ENCODE results near the gene MBLAC1. TPM values are rescaled to one million over a fixed set of nuclear protein-coding genes. Genes with fewer than 3 reads are reported as not detected.

The MBLAC1 gene
- total RNA-seq, 1 experiment from 2014 or later = 5.2 TPM

DNA sequence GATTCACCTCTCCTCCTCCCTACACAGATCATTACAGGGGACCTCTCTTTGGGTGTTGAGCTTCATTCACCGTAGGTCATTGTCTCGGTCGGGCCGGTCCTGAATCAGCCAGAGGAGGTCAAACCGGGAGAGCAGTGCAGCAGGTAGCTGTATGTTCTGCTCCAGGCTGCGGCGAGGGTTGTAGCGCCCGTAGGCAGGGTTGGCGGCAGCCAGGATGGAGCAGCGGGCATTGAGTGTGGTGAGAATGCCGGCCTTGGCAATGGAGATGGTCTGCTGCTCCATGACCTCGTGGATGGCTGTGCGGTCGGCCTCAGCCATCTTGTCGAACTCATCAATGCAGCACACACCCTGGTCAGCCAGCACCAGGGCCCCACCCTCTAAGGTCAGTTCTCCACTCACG lies 31.1 kb upstream of the MBLAC1 start:
- Histone ChIP-seq H3K9me3 (ENCODE audit: control insufficient read depth, insufficient read depth, low read depth, low read length) (no peaks in the 10 kb centered on the region), H3K4me1 (ENCODE audit: control insufficient read depth, insufficient read depth, low read length) (peaks cover 25% of the 10 kb centered on the region), H3K27me3 (ENCODE audit: control insufficient read depth, insufficient read depth, low read length) (no peaks in the 10 kb centered on the region), H3K36me3 (ENCODE audit: control insufficient read depth, insufficient read depth, low read length) (peaks cover 53% of the 10 kb centered on the region), H3K4me3 (ENCODE audit: low read depth in 2 of 2, low read length in 2 of 2) (no peak overlapping the region), H3K27ac (ENCODE audit: low read length) (peak overlapping the region; percentile 36; the same call in 1 of the 2 replicates)
- no TSS peak for BruUV-seq (replicated peaks)
- ChIA-PET POLR2A (no interaction called here), CTCF (no interaction called here)
- intact Hi-C loops (cut with micrococcal nuclease; ENCODE audit: unreplicated experiment) (no loop called here), in situ Hi-C loops (cut with HindIII; ENCODE audit: low pct_unique_long_range_greater_than_20kb, low sequenced_read_pairs) (no loop called here)
- DNase-seq (ENCODE audit: low read depth, low spot score) (no peak), ATAC-seq (no peak)
- TF ChIP-seq, protein P1, sequence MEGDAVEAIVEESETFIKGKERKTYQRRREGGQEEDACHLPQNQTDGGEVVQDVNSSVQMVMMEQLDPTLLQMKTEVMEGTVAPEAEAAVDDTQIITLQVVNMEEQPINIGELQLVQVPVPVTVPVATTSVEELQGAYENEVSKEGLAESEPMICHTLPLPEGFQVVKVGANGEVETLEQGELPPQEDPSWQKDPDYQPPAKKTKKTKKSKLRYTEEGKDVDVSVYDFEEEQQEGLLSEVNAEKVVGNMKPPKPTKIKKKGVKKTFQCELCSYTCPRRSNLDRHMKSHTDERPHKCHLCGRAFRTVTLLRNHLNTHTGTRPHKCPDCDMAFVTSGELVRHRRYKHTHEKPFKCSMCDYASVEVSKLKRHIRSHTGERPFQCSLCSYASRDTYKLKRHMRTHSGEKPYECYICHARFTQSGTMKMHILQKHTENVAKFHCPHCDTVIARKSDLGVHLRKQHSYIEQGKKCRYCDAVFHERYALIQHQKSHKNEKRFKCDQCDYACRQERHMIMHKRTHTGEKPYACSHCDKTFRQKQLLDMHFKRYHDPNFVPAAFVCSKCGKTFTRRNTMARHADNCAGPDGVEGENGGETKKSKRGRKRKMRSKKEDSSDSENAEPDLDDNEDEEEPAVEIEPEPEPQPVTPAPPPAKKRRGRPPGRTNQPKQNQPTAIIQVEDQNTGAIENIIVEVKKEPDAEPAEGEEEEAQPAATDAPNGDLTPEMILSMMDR (IDR thresholded peaks at IDR 0.05) = no peak
- no peak for TF ChIP-seq TCF7L2 (IDR thresholded peaks at IDR 0.05; ENCODE audit: low read depth, low read length)

DNA sequence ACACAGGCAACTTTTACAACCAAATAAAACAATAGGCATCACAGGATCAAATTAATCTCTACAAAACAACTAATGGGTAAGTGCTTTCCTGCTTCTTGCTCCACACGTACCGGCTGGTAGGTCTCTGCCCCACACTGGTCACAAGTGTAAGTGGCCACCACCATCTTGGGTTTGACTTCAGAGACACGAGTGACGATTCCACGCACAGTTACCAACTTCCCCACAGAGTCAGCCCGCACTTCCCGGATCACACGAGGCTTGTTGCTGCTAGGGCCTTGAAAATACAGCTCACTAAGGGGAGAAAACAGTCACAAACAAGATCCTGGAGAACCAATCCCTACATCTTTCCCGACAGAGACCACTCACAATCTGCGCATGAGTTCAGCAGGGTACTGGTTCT lies 27.9 kb upstream of the MBLAC1 start:
- intact Hi-C loops (cut with micrococcal nuclease; ENCODE audit: unreplicated experiment) = no loop called here
- H3K27me3 ChIP-seq (ENCODE audit: control insufficient read depth, insufficient read depth, low read length) = no peaks in the 10 kb centered on the region
- in situ Hi-C loops (cut with HindIII; ENCODE audit: low pct_unique_long_range_greater_than_20kb, low sequenced_read_pairs) = no loop called here
- peak overlapping the region; percentile 93 for H3K27ac ChIP-seq (ENCODE audit: low read length)
- ATAC-seq = no peak
- H3K4me1 ChIP-seq (ENCODE audit: control insufficient read depth, insufficient read depth, low read length) = peaks cover 22% of the 10 kb centered on the region
- CTCF ChIA-PET = no interaction called here
- DNase-seq (ENCODE audit: low read depth, low spot score) = no peak
- H3K36me3 ChIP-seq (ENCODE audit: control insufficient read depth, insufficient read depth, low read length) = peaks cover 53% of the 10 kb centered on the region
- TF ChIP-seq, protein P1 (IDR thresholded peaks at IDR 0.05) = no peak
- TF ChIP-seq POLR2AphosphoS5 (IDR thresholded peaks at IDR 0.05; ENCODE audit: low read depth, low read length) (no peak), SIN3A (IDR thresholded peaks at IDR 0.05; ENCODE audit: borderline replicate concordance, insufficient read depth, low read depth, low read length) (no peak), TCF7L2 (IDR thresholded peaks at IDR 0.05; ENCODE audit: low read depth, low read length) (no peak)
- TF ChIP-seq, protein P2, sequence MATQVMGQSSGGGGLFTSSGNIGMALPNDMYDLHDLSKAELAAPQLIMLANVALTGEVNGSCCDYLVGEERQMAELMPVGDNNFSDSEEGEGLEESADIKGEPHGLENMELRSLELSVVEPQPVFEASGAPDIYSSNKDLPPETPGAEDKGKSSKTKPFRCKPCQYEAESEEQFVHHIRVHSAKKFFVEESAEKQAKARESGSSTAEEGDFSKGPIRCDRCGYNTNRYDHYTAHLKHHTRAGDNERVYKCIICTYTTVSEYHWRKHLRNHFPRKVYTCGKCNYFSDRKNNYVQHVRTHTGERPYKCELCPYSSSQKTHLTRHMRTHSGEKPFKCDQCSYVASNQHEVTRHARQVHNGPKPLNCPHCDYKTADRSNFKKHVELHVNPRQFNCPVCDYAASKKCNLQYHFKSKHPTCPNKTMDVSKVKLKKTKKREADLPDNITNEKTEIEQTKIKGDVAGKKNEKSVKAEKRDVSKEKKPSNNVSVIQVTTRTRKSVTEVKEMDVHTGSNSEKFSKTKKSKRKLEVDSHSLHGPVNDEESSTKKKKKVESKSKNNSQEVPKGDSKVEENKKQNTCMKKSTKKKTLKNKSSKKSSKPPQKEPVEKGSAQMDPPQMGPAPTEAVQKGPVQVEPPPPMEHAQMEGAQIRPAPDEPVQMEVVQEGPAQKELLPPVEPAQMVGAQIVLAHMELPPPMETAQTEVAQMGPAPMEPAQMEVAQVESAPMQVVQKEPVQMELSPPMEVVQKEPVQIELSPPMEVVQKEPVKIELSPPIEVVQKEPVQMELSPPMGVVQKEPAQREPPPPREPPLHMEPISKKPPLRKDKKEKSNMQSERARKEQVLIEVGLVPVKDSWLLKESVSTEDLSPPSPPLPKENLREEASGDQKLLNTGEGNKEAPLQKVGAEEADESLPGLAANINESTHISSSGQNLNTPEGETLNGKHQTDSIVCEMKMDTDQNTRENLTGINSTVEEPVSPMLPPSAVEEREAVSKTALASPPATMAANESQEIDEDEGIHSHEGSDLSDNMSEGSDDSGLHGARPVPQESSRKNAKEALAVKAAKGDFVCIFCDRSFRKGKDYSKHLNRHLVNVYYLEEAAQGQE (IDR thresholded peaks at IDR 0.05; ENCODE audit: insufficient read depth in 1 of 2, low read depth in 2 of 2, low read length in 1 of 2) = no peak
- no peaks in the 10 kb centered on the region for H3K9me3 ChIP-seq (ENCODE audit: control insufficient read depth, insufficient read depth, low read depth, low read length)
- peak overlapping the region; percentile 82 to 89 for H3K4me3 ChIP-seq (ENCODE audit: low read depth in 2 of 2, low read length in 2 of 2)
- POLR2A ChIA-PET = no interaction called here
- BruUV-seq (replicated peaks) = no TSS peak

Data from Panc1 (cell line).